ENCODE measurements around the gene BAIAP2L2. TPM values are rescaled to one million over a fixed set of nuclear protein-coding genes. Genes with fewer than 3 reads are reported as not detected.

The BAIAP2L2 gene
- total RNA-seq, 2 experiments from 2014 or later = 0.20 to 0.39 TPM

- Mint-ChIP-seq H3K4me3 (no peak overlapping the region), H3K9me3 (no peaks in the 10 kb centered on the region), H3K4me1 (no peaks in the 10 kb centered on the region), H3K27me3 (no peaks in the 10 kb centered on the region), H3K27ac (no peak overlapping the region), H3K36me3 (peaks cover 2% of the 10 kb centered on the region)
- no peak for DNase-seq
These were observed 74.0 kb downstream of the BAIAP2L2 start for GRCh38 chr22:38036392-38037062.

- H3K36me3 Mint-ChIP-seq = peaks cover 2% of the 10 kb centered on the region
These were observed 75.0 kb downstream of the BAIAP2L2 start for GRCh38 chr22:38035530-38035885.

More at GRCh38 chr22:38035530-38035885, 75.0 kb downstream of the BAIAP2L2 start:
- no peaks in the 10 kb centered on the region for H3K9me3 Mint-ChIP-seq
- H3K27ac Mint-ChIP-seq = no peak overlapping the region
- no peak for DNase-seq
- no peak overlapping the region for H3K4me3 Mint-ChIP-seq
- no peaks in the 10 kb centered on the region for H3K27me3 Mint-ChIP-seq
- no peaks in the 10 kb centered on the region for H3K4me1 Mint-ChIP-seq

Other genes starting within 250 kb of the BAIAP2L2 start
- gene MICALL1, start 204.4 kb downstream of the BAIAP2L2 start, total RNA-seq = 10 to 100 TPM; 14.2 to 16.6 TPM
- gene C22orf23, start 157.1 kb downstream of the BAIAP2L2 start, total RNA-seq = under 1 TPM; 0.40 to 0.41 TPM
- 100 to 1,000 TPM; 131 to 140 TPM for gene POLR2F, start 157.0 kb downstream of the BAIAP2L2 start, total RNA-seq
- not detected for gene SOX10, start 126.1 kb downstream of the BAIAP2L2 start, total RNA-seq
- 10 to 100 TPM; 19.3 TPM for gene PICK1, start 53.3 kb downstream of the BAIAP2L2 start, total RNA-seq
- gene SLC16A8, start 26.5 kb downstream of the BAIAP2L2 start, total RNA-seq = not detected
- gene PLA2G6, start 71.1 kb upstream of the BAIAP2L2 start, total RNA-seq = 10 to 100 TPM; 31.5 to 32.2 TPM
- gene MAFF, start 91.3 kb upstream of the BAIAP2L2 start, total RNA-seq = 1 to 10 TPM; 8.5 to 8.6 TPM
- 10 to 100 TPM; 18.2 to 20.0 TPM for gene TMEM184B, start 162.3 kb upstream of the BAIAP2L2 start, total RNA-seq
- gene CSNK1E, start 206.7 kb upstream of the BAIAP2L2 start, total RNA-seq = 100 to 1,000 TPM; 111 to 114 TPM

All from activated naive CD8-positive, alpha-beta T cell treated with anti-CD3 and anti-CD28 coated beads for 36 hours (primary cell).